Measurements from ENCODE around the gene HSD17B2.
A peak's percentile ranks its signal among the peaks of the same experiment; 100 is the strongest.

Gene HSD17B2

DNA sequence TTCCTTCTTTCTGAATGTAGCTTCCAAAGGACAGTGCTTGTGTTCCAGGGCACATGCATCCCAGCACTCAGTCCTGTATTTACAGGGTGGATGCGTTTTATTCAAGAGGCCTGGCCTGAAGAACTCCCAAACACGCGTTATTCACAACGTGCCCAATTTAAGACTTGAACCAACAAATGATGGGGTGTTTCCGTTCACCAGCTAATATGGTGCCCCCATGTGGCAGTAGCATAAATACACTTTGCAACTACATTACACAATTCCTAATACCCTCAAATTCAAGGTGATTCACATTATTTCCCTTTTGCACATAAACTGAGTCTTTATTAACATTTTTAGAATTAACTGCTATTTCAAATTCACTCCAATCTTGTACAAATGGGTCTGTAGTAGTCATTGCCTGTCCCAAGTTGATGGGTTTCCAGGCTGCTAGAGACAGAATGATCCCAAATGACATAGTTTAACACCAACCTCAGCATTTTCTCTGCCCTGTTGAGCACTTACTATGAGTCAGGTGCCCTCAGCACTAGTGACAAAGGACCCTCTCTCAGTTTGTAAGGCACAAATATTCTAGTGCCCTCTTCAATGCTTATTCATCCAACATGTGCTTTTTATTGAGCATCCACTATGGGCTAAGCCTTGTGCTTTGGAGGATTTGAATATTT lies 26.9 kb downstream of the HSD17B2 start:
- H4K8ac ChIP-seq (ENCODE audit: low read length): no peak overlapping the region
- no peak overlapping the region for H2BK15ac ChIP-seq (ENCODE audit: low read depth, poor library complexity, severe bottlenecking)
- no peaks in the 10 kb centered on the region for H3K9me3 ChIP-seq (ENCODE audit: control insufficient read depth, low read length)
- no peak overlapping the region for H2AK5ac ChIP-seq (ENCODE audit: low read length, severe bottlenecking)
- no peak overlapping the region for H3K4me3 ChIP-seq (ENCODE audit: insufficient read depth in 1 of 2, low read depth in 1 of 2, low read length in 2 of 2)
- no peak overlapping the region for H2AFZ ChIP-seq (ENCODE audit: low read depth, low read length)
- no peaks in the 10 kb centered on the region for H3K36me3 ChIP-seq (ENCODE audit: control insufficient read depth in 1 of 2, insufficient read depth in 2 of 2, low read depth in 1 of 2, low read length in 2 of 2)
- H3K4me1 ChIP-seq (ENCODE audit: control insufficient read depth, insufficient read depth, low read depth, low read length): no peaks in the 10 kb centered on the region
- H4K91ac ChIP-seq (ENCODE audit: low read length): no peak overlapping the region
- 40% methylated on average over 5 of the region's 5 CpGs for WGBS
- no peak overlapping the region for H3K9ac ChIP-seq (ENCODE audit: low read length)
- no peaks in the 10 kb centered on the region for H3K27me3 ChIP-seq (ENCODE audit: control insufficient read depth in 1 of 2, insufficient read depth in 1 of 2, low read length in 2 of 2)
- no peak overlapping the region for H3K4ac ChIP-seq (ENCODE audit: low read depth in 1 of 2, low read length in 2 of 2)
- H2BK5ac ChIP-seq (ENCODE audit: low read depth, low read length, poor library complexity, severe bottlenecking): no peak overlapping the region
- H2BK12ac ChIP-seq (ENCODE audit: low read length in 2 of 2): no peak overlapping the region
- DNase-seq: peak; percentile 43
- H3K4me2 ChIP-seq (ENCODE audit: low read length, poor library complexity, severe bottlenecking): no peak overlapping the region
- no peak overlapping the region for H3K23ac ChIP-seq (ENCODE audit: low read length in 2 of 2)
- H3K79me1 ChIP-seq (replicated peaks; ENCODE audit: low read length, poor library complexity, severe bottlenecking): no peaks in the 10 kb centered on the region
- no peak overlapping the region for H3K27ac ChIP-seq (ENCODE audit: low read length, poor library complexity, severe bottlenecking)
- H2BK120ac ChIP-seq (ENCODE audit: low read depth, low read length): no peak overlapping the region
- no peak overlapping the region for H3K18ac ChIP-seq (ENCODE audit: low read depth in 1 of 2, low read length in 2 of 2)
- H3K14ac ChIP-seq (ENCODE audit: low read length in 2 of 2): no peak overlapping the region

DNA sequence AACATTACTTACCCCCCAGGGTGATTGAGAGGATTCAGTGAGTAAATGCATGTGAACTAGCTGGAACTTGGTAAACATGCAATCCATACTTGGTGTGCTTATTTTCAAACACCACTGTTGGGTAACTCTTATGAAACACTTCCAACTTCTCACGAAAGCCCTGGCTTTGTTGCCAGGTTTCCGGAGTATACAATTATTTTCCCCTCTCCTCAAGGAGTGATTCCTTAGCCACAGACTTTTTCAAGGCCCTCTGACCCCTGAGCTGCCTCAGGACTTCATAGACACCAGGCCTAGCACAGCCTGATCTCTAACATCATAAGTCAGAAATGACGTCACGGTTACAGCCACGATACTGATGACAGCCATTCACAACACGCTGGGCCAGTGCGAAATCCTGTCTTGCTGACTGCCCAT lies 27.6 kb downstream of the HSD17B2 start:
- Histone ChIP-seq H3K9me3 (ENCODE audit: control insufficient read depth, low read length) (no peaks in the 10 kb centered on the region), H3K14ac (ENCODE audit: low read length in 2 of 2) (no peak overlapping the region), H3K4me3 (ENCODE audit: insufficient read depth in 1 of 2, low read depth in 1 of 2, low read length in 2 of 2) (no peak overlapping the region), H3K27ac (ENCODE audit: low read length, poor library complexity, severe bottlenecking) (no peak overlapping the region), H2AFZ (ENCODE audit: low read depth, low read length) (no peak overlapping the region), H2BK15ac (ENCODE audit: low read depth, poor library complexity, severe bottlenecking) (no peak overlapping the region), H2BK12ac (ENCODE audit: low read length in 2 of 2) (no peak overlapping the region), H3K4ac (ENCODE audit: low read depth in 1 of 2, low read length in 2 of 2) (no peak overlapping the region), H3K27me3 (ENCODE audit: control insufficient read depth in 1 of 2, insufficient read depth in 1 of 2, low read length in 2 of 2) (no peaks in the 10 kb centered on the region), H3K79me1 (replicated peaks; ENCODE audit: low read length, poor library complexity, severe bottlenecking) (no peaks in the 10 kb centered on the region), H4K91ac (ENCODE audit: low read length) (no peak overlapping the region), H2AK5ac (ENCODE audit: low read length, severe bottlenecking) (no peak overlapping the region), H4K8ac (ENCODE audit: low read length) (no peak overlapping the region), H3K9ac (ENCODE audit: low read length) (no peak overlapping the region), H3K36me3 (ENCODE audit: control insufficient read depth in 1 of 2, insufficient read depth in 2 of 2, low read depth in 1 of 2, low read length in 2 of 2) (no peaks in the 10 kb centered on the region), H2BK5ac (ENCODE audit: low read depth, low read length, poor library complexity, severe bottlenecking) (no peak overlapping the region), H3K4me1 (ENCODE audit: control insufficient read depth, insufficient read depth, low read depth, low read length) (no peaks in the 10 kb centered on the region), H3K4me2 (ENCODE audit: low read length, poor library complexity, severe bottlenecking) (no peak overlapping the region), H3K23ac (ENCODE audit: low read length in 2 of 2) (no peak overlapping the region), H3K18ac (ENCODE audit: low read depth in 1 of 2, low read length in 2 of 2) (no peak overlapping the region), H2BK120ac (ENCODE audit: low read depth, low read length) (no peak overlapping the region)
- 85% methylated on average over 7 of the region's 7 CpGs for WGBS
- peak; percentile 95 for DNase-seq

DNA sequence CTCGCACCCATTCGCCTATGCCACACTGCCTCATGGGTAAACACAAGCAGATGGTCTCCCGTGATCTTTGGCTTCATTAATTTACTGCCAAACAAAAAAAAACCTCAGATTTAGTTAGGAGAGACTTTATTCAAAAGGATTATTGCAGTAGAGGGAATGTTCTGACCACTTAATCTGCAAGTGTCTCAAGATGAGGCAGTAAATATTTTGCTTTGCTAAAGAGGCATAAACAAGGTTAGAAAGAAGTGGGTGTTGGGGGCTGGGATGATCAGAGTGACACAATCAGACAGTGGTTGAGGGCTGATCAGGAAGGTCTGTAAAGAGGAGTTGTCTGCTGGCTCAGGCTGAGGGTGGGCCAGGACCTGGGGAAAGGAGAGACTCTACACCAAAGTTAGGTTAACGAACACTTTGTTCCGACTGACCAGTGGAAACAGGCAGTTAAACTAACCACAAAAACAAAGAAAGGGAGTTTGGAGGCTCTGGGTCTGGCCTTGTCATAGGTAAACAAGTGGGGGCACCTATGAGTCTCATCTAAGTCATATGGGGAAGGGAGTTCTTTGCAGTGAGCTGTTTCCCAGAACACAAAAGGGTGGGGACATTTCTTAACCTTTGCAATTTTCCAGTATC lies 28.5 kb downstream of the HSD17B2 start:
- Histone ChIP-seq H3K18ac (ENCODE audit: low read depth in 1 of 2, low read length in 2 of 2) (no peak overlapping the region), H2AFZ (ENCODE audit: low read depth, low read length) (no peak overlapping the region), H3K27me3 (ENCODE audit: control insufficient read depth in 1 of 2, insufficient read depth in 1 of 2, low read length in 2 of 2) (no peaks in the 10 kb centered on the region), H3K9ac (ENCODE audit: low read length) (no peak overlapping the region), H3K27ac (ENCODE audit: low read length, poor library complexity, severe bottlenecking) (no peak overlapping the region), H3K79me1 (replicated peaks; ENCODE audit: low read length, poor library complexity, severe bottlenecking) (no peaks in the 10 kb centered on the region), H4K91ac (ENCODE audit: low read length) (no peak overlapping the region), H3K9me3 (ENCODE audit: control insufficient read depth, low read length) (no peaks in the 10 kb centered on the region), H3K14ac (ENCODE audit: low read length in 2 of 2) (no peak overlapping the region), H4K8ac (ENCODE audit: low read length) (no peak overlapping the region), H3K23ac (ENCODE audit: low read length in 2 of 2) (no peak overlapping the region), H2BK12ac (ENCODE audit: low read length in 2 of 2) (no peak overlapping the region), H2BK5ac (ENCODE audit: low read depth, low read length, poor library complexity, severe bottlenecking) (no peak overlapping the region), H3K4ac (ENCODE audit: low read depth in 1 of 2, low read length in 2 of 2) (no peak overlapping the region), H2AK5ac (ENCODE audit: low read length, severe bottlenecking) (no peak overlapping the region), H3K4me3 (ENCODE audit: insufficient read depth in 1 of 2, low read depth in 1 of 2, low read length in 2 of 2) (no peak overlapping the region), H3K4me2 (ENCODE audit: low read length, poor library complexity, severe bottlenecking) (no peak overlapping the region), H2BK15ac (ENCODE audit: low read depth, poor library complexity, severe bottlenecking) (no peak overlapping the region), H2BK120ac (ENCODE audit: low read depth, low read length) (no peak overlapping the region), H3K4me1 (ENCODE audit: control insufficient read depth, insufficient read depth, low read depth, low read length) (no peaks in the 10 kb centered on the region), H3K36me3 (ENCODE audit: control insufficient read depth in 1 of 2, insufficient read depth in 2 of 2, low read depth in 1 of 2, low read length in 2 of 2) (no peaks in the 10 kb centered on the region)
- peak; percentile 51 for DNase-seq
- WGBS: 60% methylated on average over 1 of the region's 5 CpGs

DNA sequence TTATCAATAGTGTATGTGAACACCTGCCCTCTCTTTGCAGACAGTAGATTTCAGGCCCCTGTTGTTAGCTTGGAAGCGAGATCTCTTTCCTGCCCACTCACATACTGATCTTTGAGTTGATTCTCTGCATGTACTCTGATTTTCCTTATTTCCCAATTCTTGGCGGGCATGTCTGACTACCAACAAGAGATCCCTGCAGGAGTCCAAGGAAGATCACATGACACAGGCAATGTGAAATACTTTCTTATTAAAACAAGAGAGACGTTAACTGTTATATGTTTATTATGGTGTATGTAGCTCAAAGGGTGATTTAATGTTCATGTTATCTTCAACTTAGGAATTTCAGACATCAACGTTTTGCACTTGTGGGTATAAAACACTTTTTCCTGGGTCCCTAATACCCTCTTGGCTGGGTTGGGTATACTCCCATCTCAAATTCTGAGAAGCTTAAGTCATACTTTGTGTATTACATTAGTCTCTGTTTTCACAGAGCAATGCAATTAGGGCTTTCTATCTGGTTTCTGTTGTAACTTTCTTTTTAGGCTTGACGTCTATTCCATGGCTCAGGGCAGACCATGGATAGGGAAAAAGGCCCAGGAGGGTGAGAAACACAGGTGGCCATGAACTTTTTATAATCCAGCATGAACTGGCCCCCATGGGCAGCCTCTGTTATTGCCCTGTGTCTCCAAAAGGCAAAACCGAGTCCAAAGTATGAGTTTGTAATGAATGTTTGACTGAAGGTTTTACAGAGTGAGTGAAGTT lies 32.2 kb downstream of the HSD17B2 start:
- no peak for DNase-seq
- WGBS: 86% methylated on average over 3 of the region's 6 CpGs
- Histone ChIP-seq H3K14ac (ENCODE audit: low read length in 2 of 2) (no peak overlapping the region), H3K79me1 (replicated peaks; ENCODE audit: low read length, poor library complexity, severe bottlenecking) (no peaks in the 10 kb centered on the region), H3K4me3 (ENCODE audit: insufficient read depth in 1 of 2, low read depth in 1 of 2, low read length in 2 of 2) (no peak overlapping the region), H2BK5ac (ENCODE audit: low read depth, low read length, poor library complexity, severe bottlenecking) (no peak overlapping the region), H3K23ac (ENCODE audit: low read length in 2 of 2) (no peak overlapping the region), H4K8ac (ENCODE audit: low read length) (no peak overlapping the region), H2BK15ac (ENCODE audit: low read depth, poor library complexity, severe bottlenecking) (no peak overlapping the region), H3K4me1 (ENCODE audit: control insufficient read depth, insufficient read depth, low read depth, low read length) (peaks cover 3% of the 10 kb centered on the region), H3K27me3 (ENCODE audit: control insufficient read depth in 1 of 2, insufficient read depth in 1 of 2, low read length in 2 of 2) (no peaks in the 10 kb centered on the region), H3K4me2 (ENCODE audit: low read length, poor library complexity, severe bottlenecking) (no peak overlapping the region), H3K9me3 (ENCODE audit: control insufficient read depth, low read length) (no peaks in the 10 kb centered on the region), H4K91ac (ENCODE audit: low read length) (no peak overlapping the region), H3K36me3 (ENCODE audit: control insufficient read depth in 1 of 2, insufficient read depth in 2 of 2, low read depth in 1 of 2, low read length in 2 of 2) (no peaks in the 10 kb centered on the region), H3K9ac (ENCODE audit: low read length) (no peak overlapping the region), H3K27ac (ENCODE audit: low read length, poor library complexity, severe bottlenecking) (no peak overlapping the region), H2BK120ac (ENCODE audit: low read depth, low read length) (no peak overlapping the region), H2AK5ac (ENCODE audit: low read length, severe bottlenecking) (no peak overlapping the region), H2AFZ (ENCODE audit: low read depth, low read length) (no peak overlapping the region), H3K18ac (ENCODE audit: low read depth in 1 of 2, low read length in 2 of 2) (no peak overlapping the region), H2BK12ac (ENCODE audit: low read length in 2 of 2) (no peak overlapping the region), H3K4ac (ENCODE audit: low read depth in 1 of 2, low read length in 2 of 2) (no peak overlapping the region)
